HEK293T (cell line): ENCODE data around the gene ZNF662.

ENCODE experiments used
- CTCF ChIA-PET: fragments of 350-600 bp; formaldehyde crosslinking; extraction: SDS; loops from one replicate; lab custom pipeline; 2021; ENCODE audit warnings: antibody characterized with exemption, inconsistent platforms; lab: Yijun Ruan, JAX
- POLR2A ChIA-PET: fragments of 350-600 bp; formaldehyde crosslinking; extraction: SDS; loops from one replicate; lab custom pipeline; 2020; ENCODE audit warnings: antibody characterized with exemption, inconsistent platforms; lab: Yijun Ruan, JAX
- DNase-seq: peaks from one replicate; pipeline ENCODE4 v3.0.0; 2012; ENCODE audit warnings: mixed read lengths; ENCODE audit errors: extremely low spot score
- ARNT ChIP-seq: fragments of 450-650 bp; IDR thresholded peaks from 2 replicates; pipeline ENCODE4 v1.6.1; 2017; ENCODE audit warnings: mild to moderate bottlenecking
- BHLHE40 ChIP-seq: fragments of 450-650 bp; IDR thresholded peaks from 2 replicates; pipeline ENCODE4 v1.6.1; 2016; ENCODE audit warnings: mild to moderate bottlenecking, moderate library complexity, borderline replicate concordance
- CTBP1 ChIP-seq: fragments of 450-650 bp; IDR thresholded peaks from 2 replicates; pipeline ENCODE4 v1.6.1; 2016; ENCODE audit warnings: borderline replicate concordance
- ELF4 ChIP-seq: fragments of 450-650 bp; IDR thresholded peaks from 2 replicates; pipeline ENCODE4 v1.6.1; 2017; ENCODE audit warnings: antibody characterized with exemption
- FOXA1 ChIP-seq: fragments of 450-650 bp; IDR thresholded peaks from 2 replicates; pipeline ENCODE4 v1.6.1; 2016; ENCODE audit warnings: mild to moderate bottlenecking
- FOXK2 ChIP-seq: fragments of 450-650 bp; IDR thresholded peaks from 2 replicates; pipeline ENCODE4 v1.6.1; 2016; ENCODE audit warnings: mild to moderate bottlenecking
- FOXM1 ChIP-seq: fragments of 450-650 bp; IDR thresholded peaks from 2 replicates; pipeline ENCODE4 v1.6.1; 2017; ENCODE audit warnings: mild to moderate bottlenecking, borderline replicate concordance
- HDGF ChIP-seq: fragments of 450-650 bp; IDR thresholded peaks from 2 replicates; pipeline ENCODE4 v1.6.1; 2017; ENCODE audit warnings: antibody characterized with exemption, borderline replicate concordance
- L3MBTL2 ChIP-seq: fragments of 450-650 bp; conservative IDR thresholded peaks from 2 replicates; pipeline ENCODE4 v1.6.1; 2016; ENCODE audit warnings: mild to moderate bottlenecking
- LEF1 ChIP-seq: fragments of 450-650 bp; IDR thresholded peaks from 2 replicates; pipeline ENCODE4 v1.6.1; 2017; ENCODE audit warnings: mild to moderate bottlenecking, borderline replicate concordance
- NFRKB ChIP-seq: fragments of 450-650 bp; IDR thresholded peaks from 2 replicates; pipeline ENCODE4 v1.6.1; 2016; ENCODE audit warnings: mild to moderate bottlenecking, moderate library complexity
- SP1 ChIP-seq: fragments of 450-650 bp; IDR thresholded peaks from 2 replicates; pipeline ENCODE4 v1.6.1; 2017
- SUZ12 ChIP-seq: fragments of 450-650 bp; IDR thresholded peaks from 2 replicates; pipeline ENCODE4 v1.6.1; 2016; ENCODE audit warnings: mild to moderate bottlenecking
- TARDBP ChIP-seq: fragments of 450-650 bp; IDR thresholded peaks from 2 replicates; pipeline ENCODE4 v1.6.1; 2016
- ZNF384 ChIP-seq: fragments of 450-650 bp; IDR thresholded peaks from 2 replicates; pipeline ENCODE4 v1.6.1; 2016
- TF ChIP-seq, protein P1 (sequence below): fragments of 450-650 bp; IDR thresholded peaks from 2 replicates; pipeline ENCODE4 v1.6.1; 2016

ZNF662 gene

DNA sequence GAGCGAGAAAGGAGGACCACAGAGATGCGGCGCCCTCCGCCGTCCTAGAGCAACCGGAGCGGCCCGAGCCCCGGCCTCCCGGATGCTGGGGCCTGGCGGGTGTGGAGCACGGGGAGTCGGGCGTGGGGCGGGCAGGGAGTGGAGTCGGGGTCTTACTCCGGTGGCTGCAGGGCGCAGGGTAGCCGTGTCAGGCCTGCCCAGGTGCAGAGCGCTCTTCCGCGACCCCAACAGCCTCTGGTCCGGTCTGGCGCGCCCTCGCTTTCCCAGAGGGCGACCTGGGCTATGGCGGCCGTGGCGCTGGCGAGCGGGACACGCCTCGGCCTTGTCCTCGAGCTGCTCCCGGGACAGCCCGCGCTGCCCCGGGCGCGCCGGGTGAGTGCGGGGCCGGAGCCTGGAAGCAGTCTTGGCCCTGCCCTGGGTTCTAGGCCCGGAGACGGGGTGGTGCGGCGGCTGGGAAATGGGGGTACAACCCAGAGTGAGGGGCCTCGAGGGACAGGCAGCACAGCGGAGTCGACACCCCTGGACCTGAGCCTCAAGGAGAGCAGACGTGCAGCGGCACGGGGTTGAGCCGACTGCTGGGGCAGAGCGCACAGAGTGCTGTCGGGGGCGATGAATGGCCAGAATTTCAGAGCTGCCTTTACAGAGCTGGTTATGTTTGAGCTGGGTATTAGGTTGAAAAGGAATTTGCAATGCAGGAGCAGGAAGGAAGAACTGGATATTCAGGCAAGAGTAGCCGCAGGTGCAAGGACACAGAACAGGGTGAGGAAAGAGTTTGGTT is at the start of gene ZNF662:
ZNF662 (plus strand) TSS at position 73 of the 778 bp plus-strand sequence. CDS start 1,973 bp downstream, outside the sequence.
- ChIA-PET POLR2A (no interaction called here), CTCF (no interaction called here)
- TF ChIP-seq LEF1 (no peak), BHLHE40 (no peak), ZNF384 (no peak), HDGF (no peak), ELF4 (no peak), FOXA1 (no peak), TARDBP (no peak), SUZ12 (no peak), NFRKB (no peak), SP1 (no peak), CTBP1 (no peak), ARNT (no peak), FOXM1 (no peak), L3MBTL2 (no peak), FOXK2 (no peak)
- TF ChIP-seq, protein P1, sequence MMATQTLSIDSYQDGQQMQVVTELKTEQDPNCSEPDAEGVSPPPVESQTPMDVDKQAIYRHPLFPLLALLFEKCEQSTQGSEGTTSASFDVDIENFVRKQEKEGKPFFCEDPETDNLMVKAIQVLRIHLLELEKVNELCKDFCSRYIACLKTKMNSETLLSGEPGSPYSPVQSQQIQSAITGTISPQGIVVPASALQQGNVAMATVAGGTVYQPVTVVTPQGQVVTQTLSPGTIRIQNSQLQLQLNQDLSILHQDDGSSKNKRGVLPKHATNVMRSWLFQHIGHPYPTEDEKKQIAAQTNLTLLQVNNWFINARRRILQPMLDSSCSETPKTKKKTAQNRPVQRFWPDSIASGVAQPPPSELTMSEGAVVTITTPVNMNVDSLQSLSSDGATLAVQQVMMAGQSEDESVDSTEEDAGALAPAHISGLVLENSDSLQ: no peak
- no peak for DNase-seq

GRCh38 chr3:42856544-42856943 is 49.4 kb upstream of the ZNF662 start:
- no peak for TF ChIP-seq BHLHE40
- no peak for TF ChIP-seq HDGF
- TF ChIP-seq ARNT: no peak
- no peak for TF ChIP-seq TARDBP
- TF ChIP-seq ZNF384: no peak
- no peak for TF ChIP-seq SP1
- no peak for TF ChIP-seq CTBP1
- no peak for TF ChIP-seq NFRKB
- TF ChIP-seq LEF1: no peak
- no peak for TF ChIP-seq SUZ12
- no peak for TF ChIP-seq L3MBTL2
- TF ChIP-seq, protein P1: no peak
- DNase-seq: no peak
- ChIA-PET POLR2A (no interaction called here), CTCF (interaction anchor here (1.0 kb wide), 1 partner anchor 25 kb away, joined by 3 read pairs; no protein-coding TSS in a partner anchor)

DNA sequence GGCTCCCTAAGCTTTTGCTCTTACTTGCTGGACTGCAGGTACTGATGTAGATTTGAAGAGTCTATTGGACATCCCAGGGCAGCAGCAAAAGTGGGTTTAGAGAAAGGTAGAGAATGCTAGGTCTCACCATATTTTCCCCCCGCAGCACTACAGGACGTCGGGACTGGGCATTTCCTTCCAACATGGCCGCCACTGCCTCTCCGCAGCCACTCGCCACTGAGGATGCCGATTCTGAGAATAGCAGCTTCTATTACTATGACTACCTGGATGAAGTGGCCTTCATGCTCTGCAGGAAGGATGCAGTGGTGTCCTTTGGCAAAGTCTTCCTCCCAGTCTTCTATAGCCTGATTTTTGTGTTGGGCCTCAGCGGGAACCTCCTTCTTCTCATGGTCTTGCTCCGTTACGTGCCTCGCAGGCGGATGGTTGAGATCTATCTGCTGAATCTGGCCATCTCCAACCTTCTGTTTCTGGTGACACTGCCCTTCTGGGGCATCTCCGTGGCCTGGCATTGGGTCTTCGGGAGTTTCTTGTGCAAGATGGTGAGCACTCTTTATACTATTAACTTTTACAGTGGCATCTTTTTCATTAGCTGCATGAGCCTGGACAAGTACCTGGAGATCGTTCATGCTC is 41.5 kb upstream of the ZNF662 start:
- TF ChIP-seq, protein P1: no peak
- TF ChIP-seq CTBP1 (no peak), ARNT (no peak), NFRKB (no peak), HDGF (no peak), TARDBP (no peak), ELF4 (no peak), SP1 (no peak), FOXK2 (no peak), FOXA1 (no peak), SUZ12 (no peak), ZNF384 (no peak), LEF1 (no peak), L3MBTL2 (no peak), FOXM1 (no peak)
- CTCF ChIA-PET: no interaction called here
- POLR2A ChIA-PET: no interaction called here
- no peak for DNase-seq

GRCh38 chr3:42865256-42865655 is 40.7 kb upstream of the ZNF662 start:
- CTCF ChIA-PET: no interaction called here

DNA sequence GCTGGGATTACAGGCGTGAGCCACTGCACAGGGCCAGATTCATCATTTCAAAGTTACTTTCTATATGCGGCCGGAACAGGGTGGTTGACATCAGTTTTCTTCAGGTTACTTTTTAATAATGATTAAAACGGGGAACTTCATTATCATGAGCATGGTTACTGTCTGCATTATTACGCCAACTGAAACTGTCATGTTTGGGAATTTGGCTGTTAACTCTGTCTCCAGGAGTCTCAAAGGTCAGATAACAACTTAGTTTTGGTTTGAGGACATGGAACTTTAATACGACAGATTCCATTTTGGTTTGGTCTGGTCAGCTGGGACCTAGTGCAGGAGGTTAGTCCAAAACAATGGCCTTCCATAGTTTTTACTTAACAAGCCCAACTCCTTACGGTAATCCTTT is 38.8 kb upstream of the ZNF662 start:
- CTCF ChIA-PET: no interaction called here
- POLR2A ChIA-PET: no interaction called here
- no peak for TF ChIP-seq FOXA1
- no peak for TF ChIP-seq SP1
- TF ChIP-seq CTBP1: no peak
- no peak for TF ChIP-seq HDGF
- no peak for TF ChIP-seq ELF4
- TF ChIP-seq L3MBTL2: no peak
- TF ChIP-seq, protein P1: no peak
- TF ChIP-seq TARDBP: no peak
- TF ChIP-seq BHLHE40: no peak
- no peak for TF ChIP-seq NFRKB
- TF ChIP-seq LEF1: no peak
- no peak for TF ChIP-seq SUZ12
- no peak for TF ChIP-seq FOXM1
- TF ChIP-seq FOXK2: no peak
- DNase-seq: no peak

More at GRCh38 chr3:42865256-42865655, 40.7 kb upstream of the ZNF662 start:
- POLR2A ChIA-PET: no interaction called here
- DNase-seq: no peak
- no peak for TF ChIP-seq FOXM1
- TF ChIP-seq LEF1: no peak
- TF ChIP-seq HDGF: no peak
- TF ChIP-seq ARNT: no peak
- TF ChIP-seq ELF4: no peak
- no peak for TF ChIP-seq BHLHE40
- TF ChIP-seq FOXK2: no peak
- TF ChIP-seq SUZ12: no peak
- no peak for TF ChIP-seq NFRKB
- TF ChIP-seq ZNF384: no peak
- no peak for TF ChIP-seq SP1
